ENCODE results near the gene FARP2.

The FARP2 gene

DNA sequence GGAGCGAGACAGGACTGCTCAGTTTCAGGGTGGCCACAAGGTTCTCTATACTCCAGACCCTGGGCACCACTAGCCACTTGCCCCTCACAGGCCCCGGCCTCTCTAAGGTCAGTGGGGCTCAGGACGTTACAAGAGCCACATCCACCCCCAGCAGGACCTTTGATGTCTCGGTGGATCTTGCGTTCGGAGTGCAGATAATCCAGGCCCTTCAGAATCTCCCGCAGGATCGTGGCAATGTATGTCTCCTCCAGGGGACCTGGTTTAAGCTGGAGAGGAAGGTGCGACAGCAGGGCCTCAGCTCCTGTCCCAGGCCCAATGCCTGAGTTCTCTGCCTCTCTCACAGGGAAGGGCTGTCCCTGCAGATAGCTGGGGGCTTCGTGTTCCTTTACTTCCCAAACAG is 143.9 kb downstream of the FARP2 start:
- TF ChIP-seq, protein P1, sequence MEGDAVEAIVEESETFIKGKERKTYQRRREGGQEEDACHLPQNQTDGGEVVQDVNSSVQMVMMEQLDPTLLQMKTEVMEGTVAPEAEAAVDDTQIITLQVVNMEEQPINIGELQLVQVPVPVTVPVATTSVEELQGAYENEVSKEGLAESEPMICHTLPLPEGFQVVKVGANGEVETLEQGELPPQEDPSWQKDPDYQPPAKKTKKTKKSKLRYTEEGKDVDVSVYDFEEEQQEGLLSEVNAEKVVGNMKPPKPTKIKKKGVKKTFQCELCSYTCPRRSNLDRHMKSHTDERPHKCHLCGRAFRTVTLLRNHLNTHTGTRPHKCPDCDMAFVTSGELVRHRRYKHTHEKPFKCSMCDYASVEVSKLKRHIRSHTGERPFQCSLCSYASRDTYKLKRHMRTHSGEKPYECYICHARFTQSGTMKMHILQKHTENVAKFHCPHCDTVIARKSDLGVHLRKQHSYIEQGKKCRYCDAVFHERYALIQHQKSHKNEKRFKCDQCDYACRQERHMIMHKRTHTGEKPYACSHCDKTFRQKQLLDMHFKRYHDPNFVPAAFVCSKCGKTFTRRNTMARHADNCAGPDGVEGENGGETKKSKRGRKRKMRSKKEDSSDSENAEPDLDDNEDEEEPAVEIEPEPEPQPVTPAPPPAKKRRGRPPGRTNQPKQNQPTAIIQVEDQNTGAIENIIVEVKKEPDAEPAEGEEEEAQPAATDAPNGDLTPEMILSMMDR (IDR thresholded peaks at IDR 0.05; ENCODE audit: control extremely low read depth, extremely low read depth, low read depth, missing control alignments): no peak
- DNase-seq (ENCODE audit: extremely low spot score): no peak
- POLR2A ChIA-PET: no interaction called here
- CTCF ChIA-PET: interaction anchor here (1.3 kb wide), 1 partner anchor 113 kb away, joined by 3 read pairs; no protein-coding TSS in a partner anchor

DNA sequence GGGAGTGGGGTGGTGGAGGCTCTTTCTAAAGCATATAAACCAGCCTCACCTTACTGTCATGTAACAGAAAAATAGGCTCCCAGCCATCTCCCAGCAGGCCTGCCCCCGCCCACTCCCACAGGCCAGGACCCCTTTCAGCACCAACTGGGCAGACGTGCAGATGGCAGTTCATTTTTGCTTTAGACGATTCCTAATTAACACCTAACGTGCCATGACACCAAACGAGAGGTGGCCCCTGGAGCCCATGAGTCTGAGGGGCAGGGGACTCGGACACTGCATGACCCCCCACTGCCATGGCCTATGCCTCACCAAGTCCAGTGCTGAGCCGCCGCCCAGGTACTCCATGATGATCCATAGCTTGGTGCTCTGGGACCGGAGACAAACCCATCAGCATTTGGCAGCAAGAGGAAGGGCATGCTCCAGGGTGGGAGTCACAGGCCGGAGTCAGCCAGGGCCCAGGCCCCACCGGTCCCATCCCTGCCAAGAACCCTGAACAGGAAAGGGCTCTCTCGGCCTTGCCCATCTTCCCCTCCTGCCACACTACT is 144.4 kb downstream of the FARP2 start:
- ChIA-PET POLR2A (no interaction called here), CTCF (interaction anchor here (1.3 kb wide), 1 partner anchor 112 kb away, joined by 3 read pairs; no protein-coding TSS in a partner anchor)
- DNase-seq (ENCODE audit: extremely low spot score): no peak
- TF ChIP-seq, protein P1 (IDR thresholded peaks at IDR 0.05; ENCODE audit: control extremely low read depth, extremely low read depth, low read depth, missing control alignments): no peak

DNA sequence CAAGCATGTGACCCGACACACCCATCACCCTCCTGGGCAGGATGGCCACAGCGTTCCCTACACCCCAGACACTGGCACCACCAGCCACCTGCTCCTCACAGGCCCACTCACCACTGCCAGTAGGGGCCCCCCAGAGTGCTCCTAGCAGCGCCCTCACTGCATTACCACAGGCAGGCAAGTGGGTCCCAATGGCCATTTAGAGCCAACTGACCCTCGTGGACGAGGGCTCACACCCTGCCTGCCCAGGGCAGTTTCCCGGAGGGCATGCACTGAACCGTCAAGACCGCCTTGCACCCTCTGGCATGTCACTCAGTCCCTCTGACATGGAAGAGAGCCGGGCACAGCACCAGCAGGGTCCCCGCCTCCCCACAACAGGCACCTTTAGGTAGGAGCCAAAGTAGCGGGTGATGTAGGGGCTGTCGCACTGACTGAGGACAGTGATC is 145.0 kb downstream of the FARP2 start:
- TF ChIP-seq, protein P1 (IDR thresholded peaks at IDR 0.05; ENCODE audit: control extremely low read depth, extremely low read depth, low read depth, missing control alignments): no peak
- DNase-seq (ENCODE audit: extremely low spot score): no peak
- CTCF ChIA-PET: interaction anchor here (1.5 kb wide), 1 partner anchor 54 kb away, joined by 3 read pairs; no protein-coding TSS in a partner anchor
- POLR2A ChIA-PET: no interaction called here

DNA sequence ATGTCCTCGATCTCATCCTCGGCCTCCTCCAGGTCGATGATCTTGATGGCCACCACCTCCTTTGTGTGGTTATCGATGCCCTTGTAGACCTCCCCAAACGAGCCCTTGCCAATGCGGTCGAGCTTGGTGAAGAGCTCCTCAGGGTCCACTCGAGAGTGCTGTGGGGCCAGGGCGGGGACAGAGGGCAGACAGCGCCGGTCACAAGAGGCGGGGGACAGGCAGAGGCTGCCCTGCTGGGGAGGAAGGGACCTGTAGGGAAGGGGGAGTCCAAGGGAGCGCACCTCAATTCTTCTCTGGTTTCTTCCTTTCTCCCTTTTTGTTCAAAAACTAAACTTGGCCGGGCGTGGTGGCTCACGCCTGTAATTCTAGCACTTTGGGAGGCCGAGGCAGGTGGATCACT is 145.5 kb downstream of the FARP2 start:
- CTCF ChIA-PET: interaction anchor here (1.5 kb wide), 1 partner anchor 54 kb away, joined by 3 read pairs; no protein-coding TSS in a partner anchor
- TF ChIP-seq, protein P1 (IDR thresholded peaks at IDR 0.05; ENCODE audit: control extremely low read depth, extremely low read depth, low read depth, missing control alignments): no peak
- DNase-seq (ENCODE audit: extremely low spot score): no peak
- POLR2A ChIA-PET: no interaction called here

DNA sequence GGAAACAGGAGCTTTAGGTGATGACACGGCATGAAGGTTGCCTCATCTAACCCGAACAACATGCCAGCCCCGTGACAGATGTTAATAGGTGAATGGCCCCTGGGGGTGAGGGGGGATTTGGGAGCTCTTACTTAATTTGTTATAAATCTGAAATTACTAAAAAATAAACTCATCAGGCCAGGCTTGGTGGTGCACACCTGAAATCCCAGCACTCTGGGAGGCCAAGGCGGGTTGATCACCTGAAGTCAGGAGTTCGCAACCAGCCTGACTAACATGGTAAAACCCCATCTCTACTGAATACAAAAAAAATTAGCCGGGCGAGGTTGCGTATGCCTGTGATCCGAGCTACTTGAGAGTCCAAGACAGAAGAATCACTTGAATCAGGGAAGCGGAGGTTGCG is 146.2 kb downstream of the FARP2 start:
- TF ChIP-seq, protein P1 (IDR thresholded peaks at IDR 0.05; ENCODE audit: control extremely low read depth, extremely low read depth, low read depth, missing control alignments): no peak
- ChIA-PET POLR2A (no interaction called here), CTCF (interaction anchor here (1.5 kb wide), 1 partner anchor 55 kb away, joined by 3 read pairs; no protein-coding TSS in a partner anchor)
- DNase-seq (ENCODE audit: extremely low spot score): no peak

DNA sequence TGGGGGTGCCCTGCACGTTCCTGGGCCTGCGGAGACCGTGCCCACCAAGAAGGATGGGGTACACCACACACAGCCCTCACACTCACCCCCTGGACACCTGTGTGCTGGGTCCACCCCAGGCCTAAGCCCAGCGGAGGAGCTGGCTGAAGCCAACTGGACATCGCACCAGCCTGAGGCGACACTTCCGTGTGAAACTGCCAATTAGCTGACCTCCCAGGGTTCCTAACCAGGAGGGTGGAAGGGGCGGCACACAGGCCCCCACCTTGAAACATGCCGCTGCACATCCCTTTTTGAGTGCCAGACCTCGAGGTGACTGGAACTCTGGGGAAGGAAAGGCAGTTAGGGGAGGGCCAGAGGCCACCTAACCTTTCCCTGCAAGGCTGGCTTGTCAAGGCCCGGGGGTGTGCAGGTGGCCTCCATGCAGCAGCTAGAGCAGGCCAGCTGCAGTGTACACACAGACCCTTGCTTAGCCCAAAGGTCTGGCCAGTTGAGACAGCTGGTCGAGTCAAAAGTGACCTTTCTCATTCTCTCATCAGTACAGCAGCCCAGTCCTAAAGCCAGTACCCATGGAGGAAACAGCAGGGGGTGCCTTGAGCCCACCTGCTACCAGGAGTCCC is 147.8 kb downstream of the FARP2 start:
- no peak for DNase-seq (ENCODE audit: extremely low spot score)
- ChIA-PET POLR2A (no interaction called here), CTCF (interaction anchor here (1.6 to 1.7 kb wide), 2 partner anchors 10 to 12 kb away, joined by 3 read pairs; no protein-coding TSS in a partner anchor)
- TF ChIP-seq, protein P1 (IDR thresholded peaks at IDR 0.05; ENCODE audit: control extremely low read depth, extremely low read depth, low read depth, missing control alignments): no peak
